RWPE2 (cell line): Measurements from ENCODE around the gene OSBPL2.
A peak's percentile ranks its signal among the peaks of the same experiment; 100 is the strongest.

ENCODE experiments used
- ATAC-seq: fragments of 200-7000 bp; cut with Tn5 transposase; 3 replicates; pipeline ENCODE4 v1.9.1; 2021; ENCODE audit warnings: low read depth
- DNase-seq: peaks from one replicate; pipeline ENCODE4 v3.0.0-alpha.2; 2020; ENCODE audit warnings: low spot score
- H3K27ac ChIP-seq: fragments of 450-650 bp; 2 replicates; pipeline ENCODE4 v1.5.1; 2017; ENCODE audit warnings: mild to moderate bottlenecking; ENCODE audit not compliant: poor library complexity, severe bottlenecking
- H3K27me3 ChIP-seq: fragments of 250-450 bp; sonication (Bioruptor Pico); 2 replicates; pipeline ENCODE4 v1.5.1; 2021; ENCODE audit warnings: mild to moderate bottlenecking, moderate library complexity; ENCODE audit not compliant: insufficient read depth, poor library complexity, severe bottlenecking
- H3K36me3 ChIP-seq: fragments of 250-450 bp; sonication (Bioruptor Pico); 2 replicates; pipeline ENCODE4 v1.5.1; 2020; ENCODE audit warnings: low read depth, mild to moderate bottlenecking, moderate library complexity
- H3K4me1 ChIP-seq: fragments of 250-450 bp; sonication (Bioruptor Pico); 2 replicates; pipeline ENCODE4 v1.5.1; 2021; ENCODE audit warnings: mild to moderate bottlenecking, moderate library complexity; ENCODE audit not compliant: insufficient read depth, poor library complexity, severe bottlenecking
- H3K4me3 ChIP-seq: fragments of 250-450 bp; sonication (Bioruptor Pico); 2 replicates; pipeline ENCODE4 v1.5.1; 2021; ENCODE audit warnings: mild to moderate bottlenecking, moderate library complexity; ENCODE audit not compliant: severe bottlenecking
- H3K9me3 ChIP-seq: fragments of 250-450 bp; sonication (Bioruptor Pico); 2 replicates; pipeline ENCODE4 v1.5.1; 2021; ENCODE audit warnings: mild to moderate bottlenecking, moderate library complexity; ENCODE audit not compliant: severe bottlenecking
- CTCF ChIP-seq: fragments of 450-650 bp; IDR thresholded peaks from one replicate; pipeline ENCODE4 v1.5.1; 2017; ENCODE audit warnings: mild to moderate bottlenecking, moderate library complexity; ENCODE audit not compliant: poor library complexity, severe bottlenecking

The OSBPL2 gene

GRCh38 chr20:62293111-62293784 is 54.9 kb downstream of the OSBPL2 start:
- ATAC-seq = no peak
- peaks cover 70% of the 10 kb centered on the region for H3K36me3 ChIP-seq
- no peak overlapping the region for H3K27ac ChIP-seq
- no peak for TF ChIP-seq CTCF
- no peak for DNase-seq
- H3K27me3 ChIP-seq = no peaks in the 10 kb centered on the region
- H3K4me3 ChIP-seq = no peak overlapping the region
- H3K9me3 ChIP-seq = no peaks in the 10 kb centered on the region
- no peaks in the 10 kb centered on the region for H3K4me1 ChIP-seq

GRCh38 chr20:62293946-62294345 is 55.6 kb downstream of the OSBPL2 start:
- DNase-seq = no peak
- Histone ChIP-seq H3K36me3 (peaks cover 68% of the 10 kb centered on the region), H3K9me3 (no peaks in the 10 kb centered on the region), H3K27ac (no peak overlapping the region), H3K4me1 (no peaks in the 10 kb centered on the region), H3K4me3 (no peak overlapping the region), H3K27me3 (no peaks in the 10 kb centered on the region)
- no peak for TF ChIP-seq CTCF
- ATAC-seq = no peak

- Histone ChIP-seq H3K36me3 (peaks cover 63% of the 10 kb centered on the region), H3K9me3 (no peaks in the 10 kb centered on the region), H3K27me3 (no peaks in the 10 kb centered on the region), H3K27ac (no peak overlapping the region), H3K4me1 (no peaks in the 10 kb centered on the region), H3K4me3 (no peak overlapping the region)
- ATAC-seq (no peak), DNase-seq (no peak)
- TF ChIP-seq CTCF = no peak
These were observed 56.2 kb downstream of the OSBPL2 start for GRCh38 chr20:62294516-62294915.

GRCh38 chr20:62296724-62297448 is 58.6 kb downstream of the OSBPL2 start:
- Histone ChIP-seq H3K36me3 (peaks cover 46% of the 10 kb centered on the region), H3K27ac (no peak overlapping the region), H3K4me3 (no peak overlapping the region), H3K9me3 (no peaks in the 10 kb centered on the region), H3K27me3 (no peaks in the 10 kb centered on the region), H3K4me1 (no peaks in the 10 kb centered on the region)
- DNase-seq (peak; percentile 84), ATAC-seq (no peak; the same call in 2 of the 3 replicates)
- TF ChIP-seq CTCF = no peak
